K562 (cell line): ENCODE measurements around the gene PLCB3. TPM values are rescaled to one million over a fixed set of nuclear protein-coding genes. Genes with fewer than 3 reads are reported as not detected.

Source experiments
- BRD4 ChIP-seq: fragments of 200-600 bp; sonication (generic); IDR thresholded peaks from 2 replicates; pipeline ENCODE4 v1.6.1; 2017; ENCODE audit warnings: inconsistent platforms
- CAMTA2 ChIP-seq: fragments of 250-450 bp; sonication (Bioruptor Pico); conservative IDR thresholded peaks from 2 replicates; pipeline ENCODE4 v1.5.1; 2022
- CLOCK ChIP-seq: fragments of 250-450 bp; sonication (Bioruptor Pico); IDR thresholded peaks from 2 replicates; pipeline ENCODE4 v1.4.0; 2020; ENCODE audit warnings: mild to moderate bottlenecking, moderate library complexity, borderline replicate concordance
- ELF1 ChIP-seq: fragments of 200-800 bp; sonication (Bioruptor generic); IDR thresholded peaks from 2 replicates; pipeline ENCODE4 v1.6.1; 2016; ENCODE audit warnings: missing genetic modification characterization, missing compliant biosample characterization
- ELK3 ChIP-seq: fragments of 450-650 bp; formaldehyde crosslinking; IDR thresholded peaks from 2 replicates; pipeline ENCODE4 v1.4.0; 2020; ENCODE audit warnings: mild to moderate bottlenecking
- HSF4 ChIP-seq: fragments of 250-450 bp; sonication (Bioruptor Pico); IDR thresholded peaks from 2 replicates; pipeline ENCODE4 v2.1.2; 2022; ENCODE audit warnings: mild to moderate bottlenecking, moderate library complexity, borderline replicate concordance
- KAT2B ChIP-seq: IDR thresholded peaks from one replicate; pipeline ENCODE4 v1.6.1; 2012; ENCODE audit warnings: low read depth, mild to moderate bottlenecking, control low read depth, inconsistent platforms, low read length, moderate library complexity
- KDM5B ChIP-seq: fragments of 200-600 bp; sonication (generic); IDR thresholded peaks from 2 replicates; pipeline ENCODE4 v1.6.1; 2012; ENCODE audit warnings: low read depth, mild to moderate bottlenecking, moderate library complexity, low read length, control low read depth, inconsistent platforms; ENCODE audit not compliant: insufficient replicate concordance
- PCBP1 ChIP-seq: fragments of 200-400 bp; formaldehyde crosslinking; IDR thresholded peaks from 2 replicates; pipeline ENCODE4 v1.6.1; 2018; ENCODE audit warnings: mild to moderate bottlenecking, low read depth, low read length; ENCODE audit not compliant: poor library complexity, severe bottlenecking
- POLR2AphosphoS5 ChIP-seq: IDR thresholded peaks from 2 replicates; pipeline ENCODE4 v1.6.1; 2011; ENCODE audit warnings: mild to moderate bottlenecking, low read depth, low read length, moderate library complexity; ENCODE audit not compliant: control insufficient read depth, insufficient read depth
- PRMT5 ChIP-seq: sonication (generic); formaldehyde crosslinking; IDR thresholded peaks from 2 replicates; pipeline ENCODE4 v1.5.0; 2020; ENCODE audit warnings: missing genetic modification reagents
- RBBP5 ChIP-seq: fragments of 200-600 bp; sonication (generic); IDR thresholded peaks from 2 replicates; pipeline ENCODE4 v1.6.1; 2012; ENCODE audit warnings: borderline replicate concordance, mild to moderate bottlenecking, low read length, control low read depth, inconsistent platforms; ENCODE audit not compliant: insufficient read depth, poor library complexity, severe bottlenecking
- RBM14 ChIP-seq: fragments of 200-400 bp; formaldehyde crosslinking; IDR thresholded peaks from 2 replicates; pipeline ENCODE4 v1.6.1; 2018; ENCODE audit warnings: low read depth, mild to moderate bottlenecking, low read length, moderate library complexity, borderline replicate concordance; ENCODE audit not compliant: insufficient read depth
- RBM39 ChIP-seq: fragments of 200-400 bp; formaldehyde crosslinking; optimal IDR thresholded peaks from 2 replicates; pipeline ENCODE3; 2018; ENCODE audit warnings: low read depth, low read length
- SMAD4 ChIP-seq: fragments of 250-450 bp; sonication (Bioruptor Pico); conservative IDR thresholded peaks from 2 replicates; pipeline ENCODE4 v1.8.0; 2021; ENCODE audit warnings: inconsistent platforms, mild to moderate bottlenecking, moderate library complexity
- TCF15 ChIP-seq: fragments of 250-450 bp; sonication (Bioruptor Pico); IDR thresholded peaks from 2 replicates; pipeline ENCODE4 v1.8.0; 2022; ENCODE audit warnings: moderate library complexity, mild to moderate bottlenecking, inconsistent platforms
- TGIF2 ChIP-seq: sonication (generic); formaldehyde crosslinking; IDR thresholded peaks from 2 replicates; pipeline ENCODE4 v1.8.1; 2022; ENCODE audit warnings: mild to moderate bottlenecking, missing genetic modification reagents, moderate library complexity
- ZBTB5 ChIP-seq: fragments of 450-650 bp; IDR thresholded peaks from 2 replicates; pipeline ENCODE4 v1.6.1; 2017; ENCODE audit warnings: antibody characterized with exemption
- ZNF830 ChIP-seq: fragments of 250-450 bp; sonication (Bioruptor Pico); IDR thresholded peaks from 2 replicates; pipeline ENCODE4 v1.5.0; 2021; ENCODE audit warnings: mild to moderate bottlenecking
- polyA plus RNA-seq, 8 experiments: library from polyadenylated mRNA; depleted of rRNA in 4 of 8; stranded (reverse) in 5 of 8; unstranded in 3 of 8; fragments of >200 nt; fragmentation: Nextera tagmentation in 2 of 8; fragmentation: Illumina TruSeq in 1 of 8; extraction: Ambion mirVana in 2 of 8; extraction: Trizol in 1 of 8; gene quantifications; 2 replicates each; pipeline versions ENCODE4 v1.2.1 to v1.2.3, GENCODE V29; 2011 to 2014; ENCODE audit warnings: inconsistent platforms in 1 of 8, missing spikeins in 1 of 8
- total RNA-seq, 7 experiments: library from RNA; depleted of rRNA in 6 of 7; stranded (reverse); fragments of >200 nt in 6 of 7; fragmentation: Illumina TruSeq in 2 of 7; extraction: Trizol in 2 of 7; gene quantifications; 2 replicates each; pipeline versions ENCODE4 v1.2.1 to v1.2.3, GENCODE V29; 2011 to 2021; ENCODE audit warnings: low replicate concordance in 1 of 7

Gene PLCB3
- total and polyA plus RNA-seq, 9 of the 15 experiments (the other 6 are each of a cell fraction or from before 2014, with no cell fraction given) = 0.31 to 44.8 (median 14.6) TPM

GRCh38 chr11:64284962-64285884, 33.9 kb downstream of the PLCB3 start, which contains the start of gene GPR137 (continued):
- TF ChIP-seq ZBTB5 (no peak), TCF15 (CRISPR knock-in tag) (no peak), PCBP1 (no peak), PRMT5 (CRISPR knock-in tag) (no peak), CAMTA2 (CRISPR knock-in tag) (0 out of 2 replicates have a peak, but pooled peaks have one; percentile 20), HSF4 (CRISPR knock-in tag) (no peak), CLOCK (CRISPR knock-in tag) (no peak), ELF1 (peak; percentile 98), POLR2AphosphoS5 (peak; percentile 14; the same call in 1 of the 2 replicates), ZNF830 (CRISPR knock-in tag) (0 out of 2 replicates have a peak, but pooled peaks have one; percentile 37), RBM39 (no peak), BRD4 (no peak), SMAD4 (CRISPR knock-in tag) (peak; percentile 57), ELK3 (CRISPR knock-in tag) (no peak), RBBP5 (peak; percentile 38), RBM14 (no peak), TGIF2 (CRISPR knock-in tag) (no peak), KDM5B (no peak), KAT2B (no peak)
